Pulmonary artery endothelial cell (primary cell): Measurements from ENCODE around the gene ZNF700. TPM values are rescaled to one million over a fixed set of nuclear protein-coding genes. Genes with fewer than 3 reads are reported as not detected.
"Not testable (repeated sequence)": the region's sequence is repeated elsewhere in the genome, so short reads cannot be mapped to it uniquely, and the experiment has no call there.

Experiments
- DNase-seq: peaks from one replicate; pipeline ENCODE4 v3.0.0-alpha.2; 2011; ENCODE audit warnings: low read depth, low spot score
- total RNA-seq: library from RNA; depleted of rRNA; stranded (reverse); fragments of >200 nt; gene quantifications from 2 replicates; pipeline ENCODE4 v1.2.3, GENCODE V29; 2014

Gene ZNF700
- total RNA-seq, 1 donor from 2014 or later, result 5.8 TPM

DNA sequence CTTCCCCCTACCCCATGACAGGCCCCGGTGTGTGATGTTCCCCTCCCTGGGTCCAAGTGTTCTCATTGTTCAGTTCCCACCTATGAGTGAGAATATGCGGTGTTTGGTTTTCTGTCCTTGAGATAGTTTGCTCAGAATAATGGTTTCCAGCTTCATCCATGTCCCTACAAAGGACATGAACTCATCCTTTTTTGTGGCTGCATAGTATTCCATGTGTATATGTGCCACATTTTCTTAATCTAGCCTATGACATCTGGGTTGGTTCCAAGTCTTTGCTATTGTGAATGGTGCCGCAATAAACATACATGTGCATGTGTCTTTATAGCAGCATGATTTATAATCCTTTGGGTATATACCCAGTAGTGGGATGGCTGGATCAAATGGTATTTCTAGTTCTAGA lies 13.5 kb downstream of the ZNF700 start:
- not testable (repeated sequence) for DNase-seq

- not testable (repeated sequence) for DNase-seq
Observed at GRCh38 chr19:11941361-11941887, 16.5 kb downstream of the ZNF700 start.

GRCh38 chr19:11942008-11942842 lies 17.3 kb downstream of the ZNF700 start:
- DNase-seq, result no peak

DNA sequence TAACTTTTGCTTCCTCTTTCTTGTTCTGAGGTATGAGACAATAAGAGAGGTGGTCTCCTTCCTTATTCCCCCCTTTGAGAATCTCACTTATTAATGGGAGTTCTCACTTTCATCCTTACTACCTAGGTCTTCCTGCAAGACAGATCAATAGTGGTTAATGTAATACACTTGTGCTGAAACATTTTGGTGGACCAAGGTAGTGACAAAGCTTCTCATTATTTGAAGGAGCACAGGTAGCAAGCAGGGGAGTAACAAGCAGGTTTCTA lies 17.9 kb downstream of the ZNF700 start:
- DNase-seq, result no peak

- no peak for DNase-seq
Observed at GRCh38 chr19:11944656-11945055, 19.7 kb downstream of the ZNF700 start.

DNA sequence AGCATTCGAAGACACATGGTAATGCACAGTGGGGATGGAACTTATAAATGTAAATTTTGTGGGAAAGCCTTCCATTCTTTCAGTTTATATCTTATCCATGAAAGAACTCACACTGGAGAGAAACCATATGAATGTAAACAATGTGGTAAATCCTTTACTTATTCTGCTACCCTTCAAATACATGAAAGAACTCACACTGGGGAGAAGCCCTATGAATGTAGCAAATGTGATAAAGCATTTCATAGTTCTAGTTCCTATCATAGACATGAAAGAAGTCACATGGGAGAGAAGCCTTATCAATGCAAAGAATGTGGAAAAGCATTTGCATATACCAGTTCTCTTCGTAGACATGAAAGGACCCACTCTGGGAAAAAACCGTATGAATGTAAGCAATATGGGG lies 23.7 kb downstream of the ZNF700 start:
- no peak for DNase-seq

DNA sequence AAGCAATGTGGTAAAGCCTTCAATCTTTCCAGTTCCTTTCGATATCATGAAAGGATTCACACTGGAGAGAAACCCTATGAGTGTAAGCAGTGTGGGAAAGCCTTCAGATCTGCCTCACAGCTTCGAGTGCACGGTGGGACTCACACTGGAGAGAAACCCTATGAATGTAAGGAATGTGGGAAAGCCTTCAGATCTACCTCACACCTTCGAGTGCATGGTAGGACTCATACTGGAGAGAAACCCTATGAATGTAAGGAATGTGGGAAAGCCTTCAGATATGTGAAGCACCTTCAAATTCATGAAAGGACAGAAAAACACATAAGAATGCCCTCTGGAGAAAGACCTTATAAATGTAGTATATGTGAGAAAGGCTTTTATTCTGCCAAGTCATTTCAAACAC lies 24.3 kb downstream of the ZNF700 start:
- DNase-seq, result no peak

- DNase-seq, result not testable (repeated sequence)
Observed at GRCh38 chr19:11949614-11950080, 24.7 kb downstream of the ZNF700 start.

GRCh38 chr19:11950312-11950711 lies 25.4 kb downstream of the ZNF700 start:
- DNase-seq, result no peak

- peak; percentile 10 for DNase-seq
Observed at GRCh38 chr19:11963566-11964355, 38.9 kb downstream of the ZNF700 start.

- DNase-seq, result no peak
Observed at GRCh38 chr19:11964496-11964857, 39.6 kb downstream of the ZNF700 start.

- DNase-seq, result peak; percentile 36
Observed at GRCh38 chr19:11964858-11965645, 40.1 kb downstream of the ZNF700 start, which contains the start of gene ZNF763. Gene ZNF763, plus strand, starts transcription at chr19:11965040. Its CDS starts 169 bp downstream, at chr19:11965209.

- DNase-seq, result no peak
Observed at GRCh38 chr19:11970174-11970573, 45.3 kb downstream of the ZNF700 start.

GRCh38 chr19:11971041-11971440 lies 46.1 kb downstream of the ZNF700 start:
- DNase-seq, result no peak

DNA sequence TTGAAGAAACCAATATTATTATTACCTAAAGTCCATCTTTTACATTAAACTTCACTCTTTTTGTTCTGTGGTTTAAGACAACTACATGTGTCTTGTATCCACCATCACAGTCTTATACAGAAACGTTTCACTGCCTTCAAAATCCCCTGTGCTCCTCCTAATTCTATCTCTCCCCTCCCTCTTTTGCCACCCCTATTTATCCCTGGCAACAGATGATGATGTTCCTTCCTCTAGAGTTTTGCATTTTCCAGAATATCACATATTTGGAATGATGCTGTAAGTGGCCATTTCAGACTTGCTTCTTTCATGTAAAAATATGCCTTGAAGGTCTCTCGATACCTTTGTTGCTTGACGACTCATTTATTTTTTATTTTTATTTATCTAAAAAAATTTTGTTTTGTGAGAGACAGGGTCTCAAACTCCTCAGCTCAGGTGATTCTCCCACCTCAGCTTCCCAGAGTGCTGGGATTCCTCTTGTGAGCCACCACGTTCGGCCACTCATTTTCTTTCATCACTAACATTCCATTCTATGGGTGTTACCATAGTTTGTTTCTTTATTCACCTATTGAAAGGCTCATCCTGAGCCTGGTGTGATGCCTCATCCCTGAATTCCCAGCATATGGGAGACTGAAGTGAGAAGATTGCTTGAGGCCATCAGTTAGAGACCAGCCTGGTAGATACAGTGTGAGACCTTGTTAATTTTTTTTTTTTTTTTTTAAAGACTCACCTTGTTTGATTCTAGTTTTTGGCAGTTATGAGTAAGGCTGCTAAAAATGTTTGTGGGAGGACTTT lies 48.3 kb downstream of the ZNF700 start:
- no peak for DNase-seq

DNA sequence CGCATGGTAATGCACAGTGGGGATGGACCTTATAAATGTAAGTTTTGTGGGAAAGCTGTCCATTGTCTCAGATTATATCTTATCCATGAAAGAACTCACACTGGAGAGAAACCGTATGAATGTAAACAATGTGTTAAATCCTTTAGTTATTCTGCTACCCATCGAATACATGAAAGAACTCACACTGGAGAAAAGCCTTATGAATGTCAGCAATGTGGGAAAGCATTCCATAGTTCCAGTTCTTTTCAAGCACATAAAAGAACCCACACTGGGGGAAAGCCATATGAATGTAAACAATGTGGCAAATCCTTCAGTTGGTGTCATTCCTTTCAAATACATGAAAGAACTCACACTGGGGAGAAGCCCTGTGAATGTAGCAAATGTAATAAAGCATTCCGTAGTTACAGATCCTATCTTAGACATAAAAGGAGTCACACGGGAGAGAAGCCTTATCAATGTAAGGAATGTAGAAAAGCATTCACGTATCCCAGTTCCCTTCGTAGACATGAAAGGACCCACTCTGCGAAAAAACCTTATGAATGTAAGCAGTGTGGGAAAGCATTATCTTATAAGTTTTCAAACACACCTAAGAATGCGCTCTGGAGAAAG lies 53.7 kb downstream of the ZNF700 start:
- no peak for DNase-seq

DNA sequence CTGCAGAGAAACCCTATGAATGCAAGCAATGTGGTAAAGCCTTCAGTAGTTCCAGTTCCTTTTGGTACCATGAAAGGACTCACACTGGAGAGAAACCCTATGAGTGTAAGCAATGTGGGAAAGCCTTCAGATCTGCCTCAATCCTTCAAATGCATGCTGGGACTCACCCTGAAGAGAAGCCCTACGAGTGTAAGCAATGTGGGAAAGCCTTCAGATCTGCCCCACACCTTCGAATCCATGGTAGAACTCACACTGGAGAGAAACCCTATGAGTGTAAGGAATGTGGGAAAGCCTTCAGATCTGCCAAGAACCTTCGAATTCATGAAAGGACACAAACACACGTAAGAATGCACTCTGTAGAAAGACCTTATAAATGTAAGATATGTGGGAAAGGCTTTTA lies 54.6 kb downstream of the ZNF700 start:
- no peak for DNase-seq

DNA sequence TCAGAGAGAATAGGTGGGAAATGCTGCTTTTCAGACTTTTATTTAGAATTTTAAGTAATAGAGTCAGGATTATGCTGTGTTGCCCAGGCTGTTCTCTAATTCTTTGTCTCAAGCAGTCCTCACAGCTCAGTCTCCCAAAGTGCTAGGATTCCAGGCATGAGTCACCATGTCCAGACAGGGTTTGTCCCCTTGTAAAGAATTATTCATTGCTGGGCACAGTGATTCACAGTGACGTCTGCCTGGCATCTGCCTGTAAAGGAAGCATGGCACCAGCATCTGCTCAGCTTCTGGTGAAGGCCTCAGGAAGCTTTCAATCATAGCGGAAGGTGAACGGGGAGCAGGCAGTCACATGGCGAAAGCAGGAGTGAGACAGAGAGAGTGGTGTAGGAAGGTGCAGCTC lies 57.6 kb downstream of the ZNF700 start:
- DNase-seq, result no peak

DNA sequence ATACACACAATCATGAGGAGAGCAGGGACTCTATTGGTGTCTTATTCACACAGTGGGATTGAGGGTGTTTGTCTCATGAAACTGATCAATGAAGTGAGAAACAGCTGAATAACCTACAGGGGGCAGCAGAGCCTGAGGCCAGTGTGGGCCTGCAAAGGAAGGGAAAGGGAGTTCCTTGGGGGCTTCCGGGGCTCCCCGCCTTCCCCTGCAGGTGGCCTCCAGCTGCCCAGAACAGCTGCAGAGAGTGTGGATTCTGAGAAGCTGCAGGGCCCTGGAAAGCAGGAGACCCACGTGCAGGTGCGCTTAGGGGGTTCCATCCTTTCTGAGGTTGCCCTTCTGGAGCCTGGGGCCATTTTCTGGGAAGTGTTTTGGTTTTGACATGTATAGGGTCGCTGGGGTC lies 60.1 kb downstream of the ZNF700 start:
- no peak for DNase-seq

DNA sequence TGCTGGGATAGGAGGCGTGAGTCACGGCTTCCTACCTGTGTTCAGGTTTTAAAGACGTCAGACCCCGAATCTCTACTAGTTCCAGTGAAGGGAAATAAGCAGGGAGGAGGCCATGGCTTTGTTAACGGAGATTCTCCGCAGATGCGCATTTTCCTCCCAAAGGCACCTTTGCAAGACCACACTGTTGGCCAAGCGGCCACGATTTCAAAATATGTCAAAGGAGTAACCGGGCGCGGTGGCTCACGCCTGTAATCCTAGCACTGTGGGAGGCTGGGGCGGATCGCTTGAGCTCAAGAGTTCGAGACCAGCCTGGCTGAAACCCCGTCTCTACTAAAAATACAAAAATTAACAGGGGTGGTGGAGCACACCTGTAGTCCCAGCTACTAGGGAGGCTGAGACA lies 61.8 kb downstream of the ZNF700 start:
- DNase-seq, result no peak
